ENCODE data around the gene MCFD2.
A peak's percentile ranks its signal among the peaks of the same experiment; 100 is the strongest.

The MCFD2 gene

GRCh38 chr2:46922606-46923005 lies 7.0 kb upstream of the MCFD2 start:
- H3K4me1 ChIP-seq (ENCODE audit: low read length), result peaks cover 12% of the 10 kb centered on the region
- H4K20me1 ChIP-seq (ENCODE audit: insufficient read depth, low read length), result no peaks in the 10 kb centered on the region
- no peak for TF ChIP-seq EZH2phosphoT487 (IDR thresholded peaks at IDR 0.05; ENCODE audit: low read depth)
- no peak for TF ChIP-seq CTCF (IDR thresholded peaks at IDR 0.05; ENCODE audit: low read depth, low read length)
- H3K9ac ChIP-seq (ENCODE audit: low read length), result no peak overlapping the region
- H2AFZ ChIP-seq (ENCODE audit: low read depth, low read length), result no peak overlapping the region
- H3K9me3 ChIP-seq (ENCODE audit: insufficient read depth, low read length), result peaks cover 14% of the 10 kb centered on the region; the same call in 1 of the 2 replicates
- no peak overlapping the region for H3K4me3 ChIP-seq (ENCODE audit: low read length)
- H3K4me2 ChIP-seq (ENCODE audit: low read length), result no peak overlapping the region
- no peaks in the 10 kb centered on the region; the same call in 1 of the 2 replicates for H3K79me2 ChIP-seq (ENCODE audit: low read length)
- H3K27ac ChIP-seq (ENCODE audit: low read length), result no peak overlapping the region
- H3K36me3 ChIP-seq (replicated peaks; ENCODE audit: low read depth, low read length), result peaks cover 12% of the 10 kb centered on the region
- H3K27me3 ChIP-seq (ENCODE audit: low read depth, low read length), result no peaks in the 10 kb centered on the region

- H2AFZ ChIP-seq (ENCODE audit: low read depth, low read length), result no peak overlapping the region
- no peaks in the 10 kb centered on the region for H3K27me3 ChIP-seq (ENCODE audit: low read depth, low read length)
- no peaks in the 10 kb centered on the region for H4K20me1 ChIP-seq (ENCODE audit: insufficient read depth, low read length)
- peaks cover 19% of the 10 kb centered on the region for H3K4me1 ChIP-seq (ENCODE audit: low read length)
- TF ChIP-seq EZH2phosphoT487 (IDR thresholded peaks at IDR 0.05; ENCODE audit: low read depth), result no peak
- no peak for TF ChIP-seq CTCF (IDR thresholded peaks at IDR 0.05; ENCODE audit: low read depth, low read length)
- peaks cover 11% of the 10 kb centered on the region for H3K36me3 ChIP-seq (replicated peaks; ENCODE audit: low read depth, low read length)
- peaks cover 4% of the 10 kb centered on the region for H3K79me2 ChIP-seq (ENCODE audit: low read length)
- no peak overlapping the region for H3K4me2 ChIP-seq (ENCODE audit: low read length)
- H3K27ac ChIP-seq (ENCODE audit: low read length), result no peak overlapping the region
- peaks cover 12% of the 10 kb centered on the region; the same call in 1 of the 2 replicates for H3K9me3 ChIP-seq (ENCODE audit: insufficient read depth, low read length)
- no peak overlapping the region for H3K9ac ChIP-seq (ENCODE audit: low read length)
- no peak overlapping the region for H3K4me3 ChIP-seq (ENCODE audit: low read length)
Observed at GRCh38 chr2:46921676-46922448, 6.3 kb upstream of the MCFD2 start.

DNA sequence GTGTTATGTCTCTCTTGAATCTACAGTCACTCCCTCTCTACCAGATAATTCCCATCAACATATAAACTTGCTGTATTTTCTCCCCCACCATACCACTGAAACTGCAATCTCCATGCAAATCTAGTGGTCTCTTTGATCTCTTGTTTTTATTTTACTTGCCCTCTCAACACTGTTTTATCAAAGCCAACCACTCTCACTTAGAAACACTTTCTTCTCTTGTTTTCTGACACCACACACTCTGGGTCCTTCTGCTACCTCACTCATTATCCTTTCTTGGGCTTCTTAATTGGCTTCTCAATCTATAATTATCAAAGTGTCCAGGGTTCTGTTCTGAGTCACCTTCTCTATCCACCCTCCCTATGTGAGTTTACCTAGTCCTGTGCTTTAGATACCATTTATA lies 2.0 kb upstream of the MCFD2 start:
- H3K4me3 ChIP-seq (ENCODE audit: low read length), result peak overlapping the region; percentile 97
- no peaks in the 10 kb centered on the region for H3K27me3 ChIP-seq (ENCODE audit: low read depth, low read length)
- 0 out of 2 replicates have a peak, but pooled peaks cover 10% of the 10 kb centered on the region for H4K20me1 ChIP-seq (ENCODE audit: insufficient read depth, low read length)
- no peak overlapping the region for H3K9ac ChIP-seq (ENCODE audit: low read length)
- peaks cover 3% of the 10 kb centered on the region for H3K36me3 ChIP-seq (replicated peaks; ENCODE audit: low read depth, low read length)
- peaks cover 37% of the 10 kb centered on the region for H3K79me2 ChIP-seq (ENCODE audit: low read length)
- no peak overlapping the region for H3K27ac ChIP-seq (ENCODE audit: low read length)
- H3K4me1 ChIP-seq (ENCODE audit: low read length), result peaks cover 29% of the 10 kb centered on the region
- no peak for TF ChIP-seq CTCF (IDR thresholded peaks at IDR 0.05; ENCODE audit: low read depth, low read length)
- TF ChIP-seq EZH2phosphoT487 (IDR thresholded peaks at IDR 0.05; ENCODE audit: low read depth), result no peak
- peak overlapping the region; percentile 80 for H3K4me2 ChIP-seq (ENCODE audit: low read length)
- no peak overlapping the region for H2AFZ ChIP-seq (ENCODE audit: low read depth, low read length)
- no peaks in the 10 kb centered on the region for H3K9me3 ChIP-seq (ENCODE audit: insufficient read depth, low read length)

DNA sequence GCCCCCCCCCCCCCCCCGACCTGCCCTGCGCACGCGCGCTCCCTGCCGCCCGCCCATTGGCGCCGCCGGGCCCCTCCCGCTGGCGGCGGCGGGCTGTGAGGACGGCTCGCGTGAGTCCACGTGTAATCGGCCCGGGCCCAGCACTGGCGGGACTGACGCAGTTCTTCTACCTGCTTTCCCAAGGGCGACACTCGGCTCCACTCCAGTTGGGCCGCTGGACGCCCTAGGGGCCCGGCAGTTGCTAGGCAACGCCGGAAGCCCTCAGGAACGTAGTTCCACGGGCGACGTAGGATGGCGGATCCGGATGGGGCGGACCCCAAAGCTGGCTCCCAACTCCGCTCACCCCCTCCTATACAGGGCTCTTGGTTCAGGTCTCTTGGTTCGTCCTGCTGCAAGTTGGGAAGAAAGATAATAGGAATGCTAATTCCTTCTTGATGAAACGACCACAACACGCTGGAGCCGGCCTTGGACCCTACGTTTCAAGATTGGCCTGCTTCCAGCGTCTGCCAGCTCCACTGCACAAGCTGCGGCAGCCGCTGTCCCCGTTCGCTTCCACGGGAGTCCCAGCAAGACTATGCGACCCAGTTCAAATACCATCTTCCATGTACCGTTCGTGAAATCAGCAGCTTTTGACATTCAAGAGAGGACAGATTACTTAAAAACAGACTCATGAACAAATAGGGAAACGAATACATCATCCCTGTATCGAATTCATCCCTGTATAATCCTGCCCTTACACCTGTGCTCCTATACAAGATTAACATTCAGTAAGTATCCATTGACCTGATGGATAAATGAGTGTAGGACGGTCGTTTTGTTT lies 415 bp upstream of the MCFD2 start:
- H3K4me1 ChIP-seq (ENCODE audit: low read length), result peaks cover 29% of the 10 kb centered on the region
- peaks cover 11% of the 10 kb centered on the region for H3K36me3 ChIP-seq (replicated peaks; ENCODE audit: low read depth, low read length)
- TF ChIP-seq CTCF (IDR thresholded peaks at IDR 0.05; ENCODE audit: low read depth, low read length) (no peak), EZH2phosphoT487 (IDR thresholded peaks at IDR 0.05; ENCODE audit: low read depth) (no peak)
- peak overlapping the region; percentile 89 for H3K9ac ChIP-seq (ENCODE audit: low read length)
- H2AFZ ChIP-seq (ENCODE audit: low read depth, low read length), result peak overlapping the region; percentile 76
- peak overlapping the region; percentile 97 for H3K4me3 ChIP-seq (ENCODE audit: low read length)
- H3K27ac ChIP-seq (ENCODE audit: low read length), result peak overlapping the region; percentile 68
- peaks cover 49% of the 10 kb centered on the region for H3K79me2 ChIP-seq (ENCODE audit: low read length)
- H3K9me3 ChIP-seq (ENCODE audit: insufficient read depth, low read length), result no peaks in the 10 kb centered on the region
- H3K4me2 ChIP-seq (ENCODE audit: low read length), result peak overlapping the region; percentile 80
- H3K27me3 ChIP-seq (ENCODE audit: low read depth, low read length), result no peaks in the 10 kb centered on the region
- H4K20me1 ChIP-seq (ENCODE audit: insufficient read depth, low read length), result 0 out of 2 replicates have a peak, but pooled peaks cover 10% of the 10 kb centered on the region

Data from OCI-LY3 (cell line).